GM11168 (cell line): ENCODE results near the gene IPO5.

Experiments used
- in situ Hi-C: fragments of 300-500 bp; cut with MboI; formaldehyde crosslinking; loops from one replicate; pipeline ENCODE4 v1.12.0; 2022; ENCODE audit warnings: low sequenced_read_pairs; ENCODE audit not compliant: unreplicated experiment

IPO5 gene

GRCh38 chr13:97953376-97953970 is at the start of gene IPO5:
Gene IPO5 (plus strand): TSS chr13:97953675. CDS start chr13:97976697, 23,022 bp downstream.
- in situ Hi-C loops = no loop called here

GRCh38 chr13:97904059-97904458 is 49.4 kb upstream of the IPO5 start:
- in situ Hi-C loops = no loop called here

GRCh38 chr13:97905517-97905916 is 48.0 kb upstream of the IPO5 start:
- in situ Hi-C loops = no loop called here

- in situ Hi-C loops = no loop called here
Observed at GRCh38 chr13:97911311-97912138, 42.0 kb upstream of the IPO5 start.

GRCh38 chr13:97912139-97912535 is 41.3 kb upstream of the IPO5 start:
- in situ Hi-C loops = no loop called here

- in situ Hi-C loops = no loop called here
Observed at GRCh38 chr13:97913206-97913605, 40.3 kb upstream of the IPO5 start.

- in situ Hi-C loops = no loop called here
Observed at GRCh38 chr13:97914540-97914939, 38.9 kb upstream of the IPO5 start.

GRCh38 chr13:97921176-97921816 is 32.2 kb upstream of the IPO5 start:
- in situ Hi-C loops = no loop called here

GRCh38 chr13:97928301-97928700 is 25.2 kb upstream of the IPO5 start:
- in situ Hi-C loops = no loop called here

- in situ Hi-C loops = no loop called here
Observed at GRCh38 chr13:97932036-97932435, 21.4 kb upstream of the IPO5 start.

- in situ Hi-C loops = no loop called here
Observed at GRCh38 chr13:97932647-97933046, 20.8 kb upstream of the IPO5 start.

GRCh38 chr13:97933776-97934175 is 19.7 kb upstream of the IPO5 start:
- in situ Hi-C loops = no loop called here

GRCh38 chr13:97934590-97934989 is 18.9 kb upstream of the IPO5 start:
- in situ Hi-C loops = no loop called here

- in situ Hi-C loops = no loop called here
Observed at GRCh38 chr13:97935071-97935470, 18.4 kb upstream of the IPO5 start.

- in situ Hi-C loops = no loop called here
Observed at GRCh38 chr13:97936036-97936435, 17.4 kb upstream of the IPO5 start.

- in situ Hi-C loops = no loop called here
Observed at GRCh38 chr13:97938706-97939475, 14.6 kb upstream of the IPO5 start.

GRCh38 chr13:97944396-97945029 is 9.0 kb upstream of the IPO5 start:
- in situ Hi-C loops = no loop called here

- in situ Hi-C loops = no loop called here
Observed at GRCh38 chr13:97945342-97945741, 8.1 kb upstream of the IPO5 start.

GRCh38 chr13:97945792-97946419 is 7.6 kb upstream of the IPO5 start:
- in situ Hi-C loops = no loop called here
